ENCODE results near the gene STX7.

DNA sequence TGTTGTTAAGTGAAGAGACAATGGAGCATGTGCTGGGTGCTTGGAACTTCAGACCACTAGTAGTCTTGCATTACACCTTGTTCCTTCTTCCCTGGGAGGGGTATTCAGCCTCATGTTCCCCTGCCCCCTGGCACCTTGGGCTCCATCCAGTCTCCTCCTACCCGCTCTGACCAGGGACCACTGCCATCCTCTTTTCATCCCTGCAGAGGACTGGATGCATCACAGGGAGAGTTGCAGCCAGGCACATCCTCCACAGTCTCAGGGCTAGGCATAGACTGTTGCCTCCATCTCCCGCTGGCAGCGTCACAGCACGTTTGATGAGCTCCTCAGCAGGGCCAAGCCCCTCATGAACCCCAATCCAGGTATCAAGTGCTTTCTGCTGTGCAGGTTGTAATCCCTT lies 38.3 kb upstream of the STX7 start:
- TF ChIP-seq, protein P1, sequence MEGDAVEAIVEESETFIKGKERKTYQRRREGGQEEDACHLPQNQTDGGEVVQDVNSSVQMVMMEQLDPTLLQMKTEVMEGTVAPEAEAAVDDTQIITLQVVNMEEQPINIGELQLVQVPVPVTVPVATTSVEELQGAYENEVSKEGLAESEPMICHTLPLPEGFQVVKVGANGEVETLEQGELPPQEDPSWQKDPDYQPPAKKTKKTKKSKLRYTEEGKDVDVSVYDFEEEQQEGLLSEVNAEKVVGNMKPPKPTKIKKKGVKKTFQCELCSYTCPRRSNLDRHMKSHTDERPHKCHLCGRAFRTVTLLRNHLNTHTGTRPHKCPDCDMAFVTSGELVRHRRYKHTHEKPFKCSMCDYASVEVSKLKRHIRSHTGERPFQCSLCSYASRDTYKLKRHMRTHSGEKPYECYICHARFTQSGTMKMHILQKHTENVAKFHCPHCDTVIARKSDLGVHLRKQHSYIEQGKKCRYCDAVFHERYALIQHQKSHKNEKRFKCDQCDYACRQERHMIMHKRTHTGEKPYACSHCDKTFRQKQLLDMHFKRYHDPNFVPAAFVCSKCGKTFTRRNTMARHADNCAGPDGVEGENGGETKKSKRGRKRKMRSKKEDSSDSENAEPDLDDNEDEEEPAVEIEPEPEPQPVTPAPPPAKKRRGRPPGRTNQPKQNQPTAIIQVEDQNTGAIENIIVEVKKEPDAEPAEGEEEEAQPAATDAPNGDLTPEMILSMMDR (IDR thresholded peaks at IDR 0.05), result no peak
- TF ChIP-seq POLR2A (IDR thresholded peaks at IDR 0.05), result no peak

All from esophagus squamous epithelium (tissue), 4 donors.